ENCODE results near the gene MTOR.
"Not testable (repeated sequence)": the region's sequence is repeated elsewhere in the genome, so short reads cannot be mapped to it uniquely, and the experiment has no call there.

MTOR gene

GRCh38 chr1:11280719-11281376, 18.5 kb upstream of the MTOR start:
- no peak for DNase-seq (ENCODE audit: low spot score)

GRCh38 chr1:11279630-11280029, 17.3 kb upstream of the MTOR start:
- DNase-seq (ENCODE audit: low spot score) = peak; percentile 23

GRCh38 chr1:11279152-11279551, 16.8 kb upstream of the MTOR start:
- DNase-seq (ENCODE audit: low spot score) = no peak

- DNase-seq (ENCODE audit: low spot score) = peak; percentile 23
Measured at GRCh38 chr1:11273595-11274234, 11.4 kb upstream of the MTOR start.

- DNase-seq (ENCODE audit: low spot score) = peak; percentile 89
Measured at GRCh38 chr1:11272832-11273594, 10.7 kb upstream of the MTOR start, which contains the start of gene UBIAD1. UBIAD1 (plus strand) TSS chr1:11273198; CDS start chr1:11273532, 334 bp downstream.

GRCh38 chr1:11272544-11272831, 10.1 kb upstream of the MTOR start:
- DNase-seq (ENCODE audit: low spot score) = no peak

- DNase-seq (ENCODE audit: low spot score) = not testable (repeated sequence)
Measured at GRCh38 chr1:11267350-11268337, 5.3 kb upstream of the MTOR start.

- no peak for DNase-seq (ENCODE audit: low spot score)
Measured at GRCh38 chr1:11266268-11267074, 4.1 kb upstream of the MTOR start.

GRCh38 chr1:11256299-11256698, 6.1 kb downstream of the MTOR start:
- no peak for DNase-seq (ENCODE audit: low spot score)

GRCh38 chr1:11253226-11253625, 9.1 kb downstream of the MTOR start:
- no peak for DNase-seq (ENCODE audit: low spot score)

GRCh38 chr1:11252538-11252937, 9.8 kb downstream of the MTOR start:
- DNase-seq (ENCODE audit: low spot score) = no peak

GRCh38 chr1:11248169-11248568, 14.2 kb downstream of the MTOR start:
- DNase-seq (ENCODE audit: low spot score) = no peak

GRCh38 chr1:11245904-11246719, 16.2 kb downstream of the MTOR start:
- no peak for DNase-seq (ENCODE audit: low spot score)

- DNase-seq (ENCODE audit: low spot score) = no peak
Measured at GRCh38 chr1:11245248-11245647, 17.1 kb downstream of the MTOR start.

- DNase-seq (ENCODE audit: low spot score) = no peak
Measured at GRCh38 chr1:11238311-11238710, 24.0 kb downstream of the MTOR start.

GRCh38 chr1:11237356-11237755, 25.0 kb downstream of the MTOR start:
- no peak for DNase-seq (ENCODE audit: low spot score)

- no peak for DNase-seq (ENCODE audit: low spot score)
Measured at GRCh38 chr1:11233208-11233607, 29.1 kb downstream of the MTOR start.

GRCh38 chr1:11229203-11229602, 33.1 kb downstream of the MTOR start:
- no peak for DNase-seq (ENCODE audit: low spot score)

GRCh38 chr1:11227106-11228077, 35.0 kb downstream of the MTOR start:
- no peak for DNase-seq (ENCODE audit: low spot score)

Measured in hematopoietic multipotent progenitor cell treated with erythropoietin and hydrocortisone succinate and interleukin-3 and kit ligand, for 15 days (in vitro differentiated cells).